ENCODE measurements around the gene ANAPC2.

Gene ANAPC2

GRCh38 chr9:137170486-137171148 lies 17.7 kb downstream of the ANAPC2 start:
- Histone ChIP-seq H3K36me3 (ENCODE audit: insufficient read depth) (no peaks in the 10 kb centered on the region), H2AFZ (ENCODE audit: low read depth) (peak overlapping the region; percentile 26; the same call in 1 of the 2 replicates), H3K27me3 (ENCODE audit: insufficient read depth, low read depth) (peaks cover 29% of the 10 kb centered on the region), H3K4me1 (ENCODE audit: low read depth, poor library complexity, severe bottlenecking) (peaks cover 47% of the 10 kb centered on the region), H4K20me1 (ENCODE audit: insufficient read depth) (no peaks in the 10 kb centered on the region), H3K9ac (no peak overlapping the region), H3K4me2 (peak overlapping the region; percentile 60), H3K4me3 (IDR thresholded peaks at IDR 0.05; ENCODE audit: insufficient read depth, low read depth, low read length) (no peak overlapping the region), H3K79me2 (ENCODE audit: insufficient read depth, low read depth) (no peaks in the 10 kb centered on the region), H3K27ac (no peak overlapping the region)
- no peak for TF ChIP-seq CTCF (conservative IDR thresholded peaks at IDR 0.05; ENCODE audit: low read depth, low read length)

GRCh38 chr9:137169896-137170358 lies 18.4 kb downstream of the ANAPC2 start, which contains the start of gene LRRC26:
Gene LRRC26 (minus strand): TSS chr9:137170051. CDS start chr9:137169943, 108 bp downstream.
- Histone ChIP-seq H3K27me3 (ENCODE audit: insufficient read depth, low read depth) (peaks cover 36% of the 10 kb centered on the region), H3K36me3 (ENCODE audit: insufficient read depth) (no peaks in the 10 kb centered on the region), H3K4me2 (peak within 1 kb of the TSS; percentile 60), H4K20me1 (ENCODE audit: insufficient read depth) (no peaks in the 10 kb centered on the region), H3K4me1 (ENCODE audit: low read depth, poor library complexity, severe bottlenecking) (peaks cover 47% of the 10 kb centered on the region), H3K4me3 (IDR thresholded peaks at IDR 0.05; ENCODE audit: insufficient read depth, low read depth, low read length) (no peak within 1 kb of the TSS), H2AFZ (ENCODE audit: low read depth) (peak within 1 kb of the TSS; percentile 26; the same call in 1 of the 2 replicates), H3K27ac (no peak within 1 kb of the TSS), H3K9ac (no peak within 1 kb of the TSS), H3K79me2 (ENCODE audit: insufficient read depth, low read depth) (no peaks in the 10 kb centered on the region)
- no peak for TF ChIP-seq CTCF (conservative IDR thresholded peaks at IDR 0.05; ENCODE audit: low read depth, low read length)

- H2AFZ ChIP-seq (ENCODE audit: low read depth): peak overlapping the region; percentile 26; the same call in 1 of the 2 replicates
- no peak overlapping the region for H3K27ac ChIP-seq
These were observed 19.2 kb downstream of the ANAPC2 start for GRCh38 chr9:137168904-137169856.

More at GRCh38 chr9:137168904-137169856, 19.2 kb downstream of the ANAPC2 start:
- Histone ChIP-seq H3K4me2 (peak overlapping the region; percentile 60), H4K20me1 (ENCODE audit: insufficient read depth) (no peaks in the 10 kb centered on the region), H3K4me1 (ENCODE audit: low read depth, poor library complexity, severe bottlenecking) (peaks cover 44% of the 10 kb centered on the region), H3K79me2 (ENCODE audit: insufficient read depth, low read depth) (no peaks in the 10 kb centered on the region), H3K4me3 (IDR thresholded peaks at IDR 0.05; ENCODE audit: insufficient read depth, low read depth, low read length) (no peak overlapping the region), H3K36me3 (ENCODE audit: insufficient read depth) (no peaks in the 10 kb centered on the region), H3K9ac (no peak overlapping the region), H3K27me3 (ENCODE audit: insufficient read depth, low read depth) (peaks cover 44% of the 10 kb centered on the region)
- TF ChIP-seq CTCF (conservative IDR thresholded peaks at IDR 0.05; ENCODE audit: low read depth, low read length): no peak
